Vagina (tissue), 2 donors: ENCODE data around the gene ZSCAN10. TPM values are rescaled to one million over a fixed set of nuclear protein-coding genes. Genes with fewer than 3 reads are reported as not detected.

Experiments used
- DNase-seq, 2 donors: peaks; one replicate each; pipeline ENCODE4 v3.0.0-alpha.2; 2017; ENCODE audit errors: extremely low spot score in 2 of 2
- H3K27ac ChIP-seq: fragments of 200-600 bp; sonication (generic); one replicate; pipeline ENCODE4 v1.5.1; 2019
- H3K27me3 ChIP-seq: fragments of 200-600 bp; sonication (generic); one replicate; pipeline ENCODE4 v1.5.1; 2019
- H3K36me3 ChIP-seq, 2 donors: fragments of 200-600 bp; sonication (generic); one replicate each; pipeline ENCODE4 v1.5.1; 2017 to 2019
- H3K4me1 ChIP-seq: fragments of 200-600 bp; sonication (generic); one replicate; pipeline ENCODE4 v1.5.1; 2019
- H3K4me3 ChIP-seq, 2 donors: fragments of 200-600 bp; sonication (generic); 1 replicate in 1 of 2; 2 replicates in 1 of 2; pipeline ENCODE4 v1.5.1; 2016 to 2019
- H3K9me3 ChIP-seq: fragments of 200-600 bp; sonication (generic); one replicate; pipeline ENCODE4 v1.5.1; 2019
- POLR2A ChIP-seq, 2 donors: fragments of 450-650 bp; IDR thresholded peaks; one replicate each; pipeline ENCODE4 v1.6.1; 2017; ENCODE audit warnings: antibody characterized with exemption in 2 of 2, mild to moderate bottlenecking in 2 of 2, moderate library complexity in 2 of 2
- POLR2AphosphoS5 ChIP-seq, 2 donors: sonication (generic); formaldehyde crosslinking; IDR thresholded peaks; one replicate each; pipeline ENCODE4 v1.9.0; 2017; ENCODE audit warnings: antibody characterized with exemption in 2 of 2, mild to moderate bottlenecking in 2 of 2, low read depth in 1 of 2; ENCODE audit not compliant: insufficient read depth in 1 of 2
- intact Hi-C: fragments of 100-400 bp; cut with DNase I; formaldehyde crosslinking; loops from one replicate; pipeline ENCODE4 v1.15.1; 2023
- total RNA-seq: library from RNA; depleted of rRNA; stranded (reverse); fragments of >200 nt; gene quantifications from one replicate; pipeline ENCODE4 v1.2.3, GENCODE V29; 2016
- TF ChIP-seq, protein P1 (sequence below), 3 experiments: fragments of 450-650 bp in 2 of 3; fragments of 200-600 bp in 1 of 3; sonication (generic) in 1 of 3; IDR thresholded peaks; one replicate each; pipeline ENCODE4 v1.5.1; 2017 to 2019; ENCODE audit warnings: antibody characterized with exemption in 3 of 3, mild to moderate bottlenecking in 2 of 3, moderate library complexity in 2 of 3

ZSCAN10 gene
- total RNA-seq, 1 donor from 2014 or later, result not detected

DNA sequence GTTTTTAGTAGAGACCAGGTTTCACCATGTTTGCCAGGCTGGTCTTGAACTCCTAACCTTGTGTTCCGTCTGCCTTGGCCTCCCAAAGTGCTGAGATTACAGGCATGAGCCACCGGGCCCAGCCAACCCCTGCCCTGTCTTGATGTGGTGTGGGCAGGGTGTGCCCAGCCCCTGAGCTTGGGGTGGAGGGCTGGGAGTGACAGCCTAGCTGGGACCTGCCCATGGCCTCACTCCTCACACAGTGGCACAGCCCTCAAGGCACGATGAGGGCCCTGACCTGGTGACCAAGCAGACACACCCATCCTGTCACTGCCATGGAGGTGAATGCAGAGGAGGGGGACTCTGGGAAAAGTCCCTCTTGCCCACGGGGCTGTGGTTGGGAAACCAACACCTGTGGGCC is 30.6 kb downstream of the ZSCAN10 start:
- no peaks in the 10 kb centered on the region for H3K27me3 ChIP-seq
- peaks cover 14% of the 10 kb centered on the region for H3K4me1 ChIP-seq
- H3K9me3 ChIP-seq, result no peaks in the 10 kb centered on the region
- TF ChIP-seq POLR2AphosphoS5 (IDR thresholded peaks at IDR 0.05; ENCODE audit: insufficient read depth in 1 of 2, low read depth in 1 of 2) (no peak), POLR2A (IDR thresholded peaks at IDR 0.05) (no peak)
- TF ChIP-seq, protein P1, sequence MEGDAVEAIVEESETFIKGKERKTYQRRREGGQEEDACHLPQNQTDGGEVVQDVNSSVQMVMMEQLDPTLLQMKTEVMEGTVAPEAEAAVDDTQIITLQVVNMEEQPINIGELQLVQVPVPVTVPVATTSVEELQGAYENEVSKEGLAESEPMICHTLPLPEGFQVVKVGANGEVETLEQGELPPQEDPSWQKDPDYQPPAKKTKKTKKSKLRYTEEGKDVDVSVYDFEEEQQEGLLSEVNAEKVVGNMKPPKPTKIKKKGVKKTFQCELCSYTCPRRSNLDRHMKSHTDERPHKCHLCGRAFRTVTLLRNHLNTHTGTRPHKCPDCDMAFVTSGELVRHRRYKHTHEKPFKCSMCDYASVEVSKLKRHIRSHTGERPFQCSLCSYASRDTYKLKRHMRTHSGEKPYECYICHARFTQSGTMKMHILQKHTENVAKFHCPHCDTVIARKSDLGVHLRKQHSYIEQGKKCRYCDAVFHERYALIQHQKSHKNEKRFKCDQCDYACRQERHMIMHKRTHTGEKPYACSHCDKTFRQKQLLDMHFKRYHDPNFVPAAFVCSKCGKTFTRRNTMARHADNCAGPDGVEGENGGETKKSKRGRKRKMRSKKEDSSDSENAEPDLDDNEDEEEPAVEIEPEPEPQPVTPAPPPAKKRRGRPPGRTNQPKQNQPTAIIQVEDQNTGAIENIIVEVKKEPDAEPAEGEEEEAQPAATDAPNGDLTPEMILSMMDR (IDR thresholded peaks at IDR 0.05), result no peak
- no peak overlapping the region for H3K27ac ChIP-seq
- no peak for DNase-seq
- intact Hi-C loops, result no loop called here
- no peaks in the 10 kb centered on the region for H3K36me3 ChIP-seq
- H3K4me3 ChIP-seq, result no peak overlapping the region

DNA sequence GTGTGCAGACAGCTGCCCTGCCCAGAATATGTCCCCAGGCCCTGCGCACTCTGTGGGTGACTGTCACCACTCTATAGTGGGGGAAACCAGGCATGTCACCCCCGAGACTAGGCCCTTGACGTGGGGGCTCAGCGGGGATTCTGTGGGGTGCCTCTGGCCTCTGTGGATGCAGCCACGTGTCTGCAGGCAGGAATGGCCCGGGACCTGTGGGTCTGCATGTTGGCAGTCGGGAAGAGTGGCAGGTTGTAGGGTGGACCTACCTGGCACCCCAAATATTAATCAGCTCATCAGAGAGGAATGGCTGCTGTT is 32.7 kb downstream of the ZSCAN10 start:
- Histone ChIP-seq H3K4me1 (peaks cover 14% of the 10 kb centered on the region), H3K4me3 (peak overlapping the region; percentile 31 to 32), H3K27ac (peak overlapping the region; percentile 49), H3K9me3 (no peaks in the 10 kb centered on the region), H3K27me3 (no peaks in the 10 kb centered on the region), H3K36me3 (no peaks in the 10 kb centered on the region)
- intact Hi-C loops, result no loop called here
- TF ChIP-seq POLR2A (IDR thresholded peaks at IDR 0.05), result no peak
- TF ChIP-seq, protein P1 (IDR thresholded peaks at IDR 0.05), result no peak
- TF ChIP-seq POLR2AphosphoS5 (IDR thresholded peaks at IDR 0.05; ENCODE audit: insufficient read depth in 1 of 2, low read depth in 1 of 2), result no peak
- DNase-seq, result no peak

DNA sequence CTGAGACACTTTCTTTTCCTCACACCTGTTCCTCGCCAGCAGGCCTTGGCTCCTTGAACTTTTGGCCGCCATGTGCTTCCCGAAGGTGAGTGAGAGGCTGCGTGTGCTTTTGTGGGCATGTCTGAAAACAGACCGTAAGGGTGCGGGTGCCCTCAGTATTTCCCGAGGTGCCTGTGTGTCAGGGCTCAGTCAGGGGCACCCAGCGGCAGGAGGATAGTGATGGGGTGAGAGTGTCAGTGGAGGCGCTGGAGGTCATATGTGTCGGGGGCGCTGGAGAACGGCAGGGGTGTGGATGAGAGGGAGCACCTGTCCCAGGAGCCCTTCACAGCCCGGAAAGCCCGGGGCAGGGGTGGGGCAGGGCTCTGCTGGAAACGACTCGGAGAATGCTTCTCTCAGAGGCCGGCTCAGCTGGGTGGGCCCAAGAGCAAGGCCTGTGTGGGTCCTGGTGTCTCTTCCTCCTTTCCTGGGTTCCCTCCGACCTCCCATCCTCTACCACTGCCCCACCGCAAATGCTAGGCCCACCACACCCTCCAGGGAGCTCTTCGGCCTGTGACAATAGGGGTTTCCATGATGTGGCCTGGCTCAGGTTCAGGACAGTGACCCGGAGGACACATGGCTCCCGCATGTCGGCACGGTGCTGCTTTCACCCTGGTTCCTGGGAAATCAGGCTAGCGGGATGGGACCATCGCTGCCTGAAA is 33.2 kb downstream of the ZSCAN10 start:
- TF ChIP-seq POLR2A (IDR thresholded peaks at IDR 0.05) (no peak), POLR2AphosphoS5 (IDR thresholded peaks at IDR 0.05; ENCODE audit: insufficient read depth in 1 of 2, low read depth in 1 of 2) (no peak)
- TF ChIP-seq, protein P1 (IDR thresholded peaks at IDR 0.05), result no peak
- intact Hi-C loops, result no loop called here
- H3K27ac ChIP-seq, result peak overlapping the region; percentile 49

DNA sequence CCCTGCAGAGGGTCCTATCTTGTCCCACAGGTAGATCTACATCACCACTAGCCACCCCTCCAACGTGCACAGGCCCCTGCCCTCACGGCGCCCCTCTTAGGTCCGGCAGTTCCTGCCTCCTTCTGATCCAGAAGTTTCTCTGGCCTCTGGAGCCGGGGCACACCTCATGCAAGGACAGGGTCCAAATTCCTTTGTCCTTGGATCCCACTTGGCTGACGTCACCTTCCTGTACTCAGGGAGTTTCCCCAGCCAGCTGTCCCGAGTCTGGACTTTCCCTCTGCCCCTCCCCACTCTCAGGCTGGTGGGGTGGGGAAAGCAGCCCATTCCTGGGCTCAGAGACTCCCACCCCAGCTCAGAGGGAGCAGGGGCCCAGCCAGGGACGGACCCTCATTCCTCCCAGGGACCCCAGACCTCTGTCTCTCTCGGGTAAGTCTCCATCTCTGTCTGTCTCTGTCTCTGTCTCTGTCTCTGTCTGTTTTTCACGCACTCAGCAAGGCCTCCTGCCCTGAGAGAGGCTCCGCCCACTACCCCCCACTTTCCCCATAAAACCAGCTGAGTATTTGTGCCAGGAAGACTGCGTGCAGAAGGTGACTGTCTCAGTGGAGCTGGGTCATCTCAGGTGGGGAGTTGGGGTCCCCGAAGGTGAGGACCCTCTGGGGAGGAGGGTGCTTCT is 33.9 kb downstream of the ZSCAN10 start, which contains the start of gene IL32:
Gene IL32 (plus strand): TSS at position 572 of the 673 bp plus-strand sequence. CDS start 172 bp downstream, outside the sequence.
- peak within 1 kb of the TSS; percentile 31 to 32 for H3K4me3 ChIP-seq
- H3K36me3 ChIP-seq, result no peaks in the 10 kb centered on the region
- H3K9me3 ChIP-seq, result no peaks in the 10 kb centered on the region
- intact Hi-C loops, result no loop called here
- no peaks in the 10 kb centered on the region for H3K27me3 ChIP-seq
- no peak for DNase-seq
- no peak for TF ChIP-seq POLR2A (IDR thresholded peaks at IDR 0.05)
- TF ChIP-seq POLR2AphosphoS5 (IDR thresholded peaks at IDR 0.05; ENCODE audit: insufficient read depth in 1 of 2, low read depth in 1 of 2), result peak in 1 of 2 donors; percentile 24
- H3K4me1 ChIP-seq, result peaks cover 14% of the 10 kb centered on the region
- H3K27ac ChIP-seq, result peak within 1 kb of the TSS; percentile 49

More for the DNA sequence above, 33.2 kb downstream of the ZSCAN10 start:
- Histone ChIP-seq H3K36me3 (no peaks in the 10 kb centered on the region), H3K4me1 (peaks cover 14% of the 10 kb centered on the region), H3K9me3 (no peaks in the 10 kb centered on the region), H3K27me3 (no peaks in the 10 kb centered on the region), H3K4me3 (peak overlapping the region; percentile 31 to 32)
- no peak for DNase-seq

DNA sequence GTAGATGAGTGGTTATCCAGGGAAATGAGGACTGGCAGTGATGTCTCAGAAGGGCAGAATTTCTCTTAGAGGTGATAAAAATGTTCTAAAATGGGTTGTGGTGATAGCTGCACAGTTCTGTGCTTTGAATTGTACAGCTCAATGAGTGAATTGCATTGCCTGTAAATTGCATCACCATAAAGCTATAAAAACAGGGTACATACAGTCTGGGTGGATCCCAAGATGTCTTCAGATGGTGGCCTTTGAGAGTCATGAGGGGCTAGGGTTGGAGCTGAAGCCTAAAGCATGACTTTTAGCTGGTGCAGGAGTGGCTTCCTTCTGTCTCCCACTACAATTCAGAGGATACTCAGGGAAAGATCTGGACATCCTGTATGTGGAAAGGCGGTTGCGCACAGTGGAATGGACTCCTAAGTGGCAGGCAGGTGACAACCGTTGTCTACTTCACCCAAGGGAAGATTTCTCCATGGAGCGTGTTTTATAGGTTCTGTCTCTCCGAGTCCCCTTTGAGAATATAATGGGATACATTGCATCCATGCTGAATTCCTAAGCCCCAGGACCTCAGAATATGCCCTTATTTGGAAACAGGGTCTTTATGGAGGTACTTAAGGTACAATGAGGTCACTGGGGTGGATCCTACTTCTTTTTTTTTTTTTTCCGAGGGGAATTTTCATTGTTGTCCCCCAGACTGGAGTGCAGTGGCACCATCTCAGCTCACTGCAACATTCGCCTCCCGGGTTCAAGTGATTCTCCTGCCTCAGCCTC is 35.3 kb downstream of the ZSCAN10 start:
- DNase-seq, result no peak
- Histone ChIP-seq H3K27me3 (no peaks in the 10 kb centered on the region), H3K9me3 (no peaks in the 10 kb centered on the region), H3K4me3 (no peak overlapping the region), H3K27ac (no peak overlapping the region), H3K4me1 (peaks cover 23% of the 10 kb centered on the region), H3K36me3 (no peaks in the 10 kb centered on the region)
- no peak for TF ChIP-seq POLR2AphosphoS5 (IDR thresholded peaks at IDR 0.05; ENCODE audit: insufficient read depth in 1 of 2, low read depth in 1 of 2)
- TF ChIP-seq POLR2A (IDR thresholded peaks at IDR 0.05), result no peak
- TF ChIP-seq, protein P1 (IDR thresholded peaks at IDR 0.05), result no peak
- intact Hi-C loops, result no loop called here
